ENCODE measurements around the gene PAWR.
A peak's percentile ranks its signal among the peaks of the same experiment; 100 is the strongest.
"Not testable (repeated sequence)": the region's sequence is repeated elsewhere in the genome, so short reads cannot be mapped to it uniquely, and the experiment has no call there.

The PAWR gene

DNA sequence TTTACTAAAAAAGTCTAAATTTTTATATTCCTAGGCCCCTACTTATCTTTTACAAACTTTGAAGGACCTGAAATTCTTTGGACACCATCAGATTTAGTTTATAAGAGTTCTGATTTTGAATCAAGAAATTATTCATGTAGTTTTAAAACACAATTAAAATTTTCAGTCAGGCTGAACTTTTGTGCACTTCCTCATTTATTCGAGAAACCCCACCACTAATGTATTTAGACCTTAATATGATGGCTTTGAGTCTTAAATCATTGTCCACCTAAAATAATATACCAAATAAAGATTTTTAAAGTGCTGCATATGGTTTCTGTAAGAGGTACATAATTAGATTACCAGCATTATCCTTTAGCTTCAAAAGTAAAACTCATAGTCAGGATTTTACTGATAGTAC, 103.4 kb downstream of the PAWR start:
- FAIRE-seq, result no peak

GRCh38 chr12:79585147-79585546, 105.6 kb downstream of the PAWR start:
- no peak for FAIRE-seq

GRCh38 chr12:79573820-79574219, 116.9 kb downstream of the PAWR start:
- FAIRE-seq, result no peak

GRCh38 chr12:79569679-79570078, 121.1 kb downstream of the PAWR start:
- no peak for FAIRE-seq

DNA sequence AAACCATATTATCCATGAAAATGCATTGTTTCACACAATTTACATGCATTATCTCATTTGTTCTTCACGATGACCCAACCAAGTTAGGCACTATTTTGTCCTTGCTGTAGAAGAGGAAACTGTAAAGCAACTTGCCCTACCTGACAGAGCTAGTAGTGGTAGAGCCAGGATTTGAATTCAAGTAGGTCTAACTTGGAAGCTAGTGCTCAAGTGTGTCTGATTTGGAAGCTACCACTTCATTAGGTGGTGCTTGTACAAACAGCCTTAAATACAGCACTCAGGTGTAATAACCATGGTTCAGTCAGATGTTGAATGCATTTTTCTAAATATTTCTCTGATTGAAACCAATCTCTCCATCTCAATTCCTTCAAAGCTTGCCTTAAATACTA, 123.6 kb downstream of the PAWR start:
- no peak for FAIRE-seq

- no peak for FAIRE-seq
Observed at GRCh38 chr12:79566452-79567174, 124.2 kb downstream of the PAWR start.

DNA sequence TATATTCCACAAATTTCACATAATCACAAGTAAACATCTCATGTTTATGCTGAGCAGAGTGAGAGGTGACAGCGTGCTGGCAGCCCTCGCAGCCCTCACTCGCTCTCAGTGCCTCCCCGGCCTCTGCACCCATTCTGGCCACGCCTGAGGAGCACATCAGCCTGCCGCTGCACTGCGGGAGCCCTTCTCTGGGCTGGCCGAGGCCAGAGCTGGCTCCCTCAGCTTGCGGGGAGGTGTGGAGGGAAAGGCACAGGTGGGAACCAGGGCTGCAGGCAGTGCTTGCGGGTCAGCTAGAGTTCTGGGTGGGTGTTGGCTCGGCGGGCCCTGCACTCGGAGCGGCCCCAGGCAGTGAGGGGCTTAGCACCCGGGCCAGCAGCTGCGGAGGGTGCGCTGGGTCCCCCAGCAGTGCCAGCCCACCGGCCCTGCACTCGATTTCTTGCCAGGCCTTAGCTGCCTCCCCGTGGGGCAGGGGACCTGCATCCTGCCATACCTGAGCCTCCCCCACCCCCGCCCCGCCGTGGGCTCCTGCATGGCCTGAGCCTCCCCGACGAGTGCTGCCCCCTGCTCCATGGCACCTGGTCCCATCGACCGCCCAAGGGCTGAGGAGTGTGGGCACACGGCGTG, 125.9 kb downstream of the PAWR start:
- FAIRE-seq, result not testable (repeated sequence)

DNA sequence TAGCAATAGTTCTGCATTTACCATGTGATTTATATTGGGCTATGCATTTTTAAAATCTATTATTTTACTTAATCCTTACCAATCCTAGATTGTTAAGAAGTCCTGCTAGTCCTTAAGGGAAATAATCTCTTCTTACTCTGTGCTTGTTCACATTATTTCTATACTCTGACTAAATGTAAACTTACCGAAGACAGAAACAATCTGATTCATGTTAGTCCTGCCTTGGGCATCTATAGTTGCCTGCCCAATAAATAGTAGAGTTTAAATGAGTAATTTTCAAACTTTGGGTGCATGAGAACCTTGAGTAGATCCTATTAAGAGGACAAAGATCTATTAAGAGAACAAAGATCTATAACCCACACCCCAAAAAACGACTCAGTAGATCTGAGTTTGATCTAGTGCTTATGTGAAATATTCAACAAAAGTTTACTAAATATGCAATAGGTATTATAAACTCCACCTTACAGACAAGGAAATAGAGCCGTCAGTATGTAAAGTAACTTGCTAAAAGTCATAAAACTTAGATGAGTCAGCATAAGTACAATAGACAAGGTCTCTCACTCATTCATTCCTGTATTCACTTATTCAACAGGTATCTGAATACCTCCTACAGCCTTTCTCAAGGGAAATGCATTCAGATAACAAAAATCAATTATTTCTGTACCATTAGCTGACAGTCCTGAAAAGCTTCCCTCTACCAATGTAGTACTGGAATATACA, 127.6 kb downstream of the PAWR start:
- no peak for FAIRE-seq

GRCh38 chr12:79561401-79562132, 129.2 kb downstream of the PAWR start:
- FAIRE-seq, result no peak

DNA sequence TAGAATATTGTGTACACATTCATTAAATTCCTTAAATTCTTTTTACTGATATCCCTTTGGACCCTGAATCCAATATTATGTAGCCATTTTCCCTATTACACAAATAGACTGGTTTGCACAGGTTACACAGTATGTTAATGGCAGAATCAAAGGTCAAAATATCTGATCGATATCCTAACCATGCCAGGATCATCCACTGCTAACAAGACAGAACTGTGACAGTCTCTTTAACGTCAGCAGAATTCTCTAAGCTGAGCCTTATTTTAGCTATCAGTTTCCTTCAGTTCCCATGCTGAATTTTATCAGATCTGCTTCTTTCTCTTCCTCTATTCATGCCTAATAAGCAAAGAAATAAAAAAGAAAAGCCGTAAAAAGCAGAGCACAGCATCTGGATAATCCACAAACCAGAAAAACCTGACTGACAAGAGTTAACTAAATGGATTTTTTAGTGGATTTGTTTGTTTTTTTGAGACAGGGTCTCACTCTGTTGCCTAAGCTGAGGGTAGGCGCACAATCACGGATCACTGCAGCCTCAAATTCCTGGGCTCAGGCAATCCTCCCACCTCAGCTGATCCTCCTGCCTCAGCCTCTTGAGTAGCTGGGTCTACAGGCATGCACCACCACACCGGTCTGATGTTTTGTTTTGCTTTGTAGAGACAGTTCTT, 130.4 kb downstream of the PAWR start:
- FAIRE-seq, result no peak

DNA sequence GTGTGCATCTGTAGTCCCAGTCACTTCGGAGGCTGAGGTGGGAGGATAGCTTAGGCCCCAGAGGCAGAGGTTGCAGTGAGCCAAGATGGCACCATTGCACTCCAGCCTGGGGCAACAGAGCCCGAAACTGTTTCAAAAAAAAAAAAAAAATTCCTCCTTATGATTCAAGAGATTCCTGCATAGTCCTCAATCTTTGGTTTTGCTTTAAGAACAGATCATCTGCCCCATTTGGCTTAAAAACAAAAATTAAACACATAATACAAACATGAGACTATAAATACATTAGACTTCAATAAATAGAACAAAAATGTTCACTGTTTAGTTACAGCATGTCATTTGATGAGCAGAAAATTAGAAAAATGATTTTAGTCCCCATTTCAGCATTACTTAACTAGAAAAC, 131.2 kb downstream of the PAWR start:
- no peak for FAIRE-seq

- no peak for FAIRE-seq
Observed at GRCh38 chr12:79558924-79559469, 131.8 kb downstream of the PAWR start.

DNA sequence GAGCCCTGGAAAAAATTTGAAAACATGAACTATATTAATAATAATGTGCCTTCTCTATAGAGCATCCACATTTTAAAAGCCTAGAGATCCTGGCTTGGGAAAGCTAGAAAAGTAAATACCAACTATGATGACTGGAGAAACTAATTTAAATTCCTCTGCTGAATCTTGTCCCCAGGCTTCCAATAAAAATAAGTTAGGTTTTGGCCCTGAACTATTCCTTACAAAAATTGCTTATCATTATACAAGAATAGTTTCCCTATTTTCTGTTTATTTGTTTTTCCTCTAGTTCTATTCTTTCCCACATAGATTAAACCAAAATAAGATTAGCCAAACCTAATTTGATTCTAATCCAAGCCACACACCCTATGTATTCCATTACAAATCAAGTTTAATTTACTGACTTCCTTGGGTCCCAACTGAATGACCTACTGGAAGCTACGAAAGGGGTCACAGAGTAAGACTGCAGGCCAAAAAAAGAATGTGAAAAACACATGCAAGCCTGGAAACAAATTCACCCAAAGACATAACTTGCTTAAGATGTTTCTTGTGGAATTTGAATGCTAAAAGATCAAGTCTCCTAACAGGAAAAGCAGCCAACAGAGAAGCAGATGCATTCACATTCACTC, 133.0 kb downstream of the PAWR start:
- FAIRE-seq, result no peak

GRCh38 chr12:79555028-79555925, 135.5 kb downstream of the PAWR start:
- peak; percentile 15 for FAIRE-seq

DNA sequence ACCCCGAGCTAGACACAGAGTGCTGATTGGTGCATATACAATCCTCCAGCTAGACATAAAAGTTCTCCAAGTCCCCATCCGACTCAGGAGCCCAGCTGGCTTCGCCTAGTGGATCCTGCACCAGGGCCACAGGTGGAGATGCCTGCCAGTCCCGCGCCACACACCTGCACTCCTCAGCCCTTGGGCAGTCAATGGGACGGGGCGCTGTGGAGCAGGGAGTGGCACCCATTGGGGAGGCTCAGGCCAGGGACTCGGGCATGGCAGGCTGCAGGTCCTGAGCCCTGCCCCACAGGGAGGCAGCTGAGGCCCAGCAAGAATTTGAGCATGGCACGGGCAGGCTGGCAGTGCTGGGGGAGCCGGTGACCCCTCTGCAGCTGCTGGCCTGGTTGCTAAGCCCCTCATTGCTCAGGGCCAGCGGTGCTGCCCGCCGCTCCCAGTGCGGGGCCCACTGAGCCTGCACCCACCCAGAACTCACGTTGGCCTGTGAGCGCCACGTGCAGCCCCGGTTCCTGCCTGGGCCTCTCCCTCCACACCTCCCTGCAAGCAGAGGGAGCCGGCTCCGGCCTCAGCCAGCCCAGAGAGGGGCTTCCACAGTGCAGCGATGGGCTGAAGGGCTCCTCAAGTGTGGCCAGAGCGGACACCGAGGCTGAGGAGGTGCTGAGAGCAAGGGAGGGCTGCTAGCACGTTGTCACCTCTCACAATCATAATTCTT, 136.7 kb downstream of the PAWR start:
- FAIRE-seq, result no peak

DNA sequence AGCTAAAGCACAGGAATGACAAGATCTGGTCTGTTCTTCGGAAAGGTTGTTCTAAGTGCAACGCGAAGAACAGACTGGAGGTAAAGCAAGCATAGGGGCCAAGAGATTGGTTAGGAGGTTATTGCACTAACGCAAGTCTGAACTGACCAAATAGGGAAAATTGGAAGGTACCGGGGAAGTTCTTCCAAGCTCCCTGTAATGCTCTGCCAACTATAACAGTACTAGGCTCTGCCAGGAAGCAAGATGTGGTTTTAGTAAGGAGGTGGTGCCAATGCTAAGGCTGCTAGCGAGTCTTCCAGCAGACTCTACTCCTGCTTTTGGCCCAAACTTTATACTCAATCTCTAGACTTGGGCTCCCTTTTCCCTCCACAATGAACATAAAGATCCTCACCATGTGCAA, 138.6 kb downstream of the PAWR start:
- FAIRE-seq, result no peak

- FAIRE-seq, result no peak
Observed at GRCh38 chr12:79549531-79550271, 141.1 kb downstream of the PAWR start.

DNA sequence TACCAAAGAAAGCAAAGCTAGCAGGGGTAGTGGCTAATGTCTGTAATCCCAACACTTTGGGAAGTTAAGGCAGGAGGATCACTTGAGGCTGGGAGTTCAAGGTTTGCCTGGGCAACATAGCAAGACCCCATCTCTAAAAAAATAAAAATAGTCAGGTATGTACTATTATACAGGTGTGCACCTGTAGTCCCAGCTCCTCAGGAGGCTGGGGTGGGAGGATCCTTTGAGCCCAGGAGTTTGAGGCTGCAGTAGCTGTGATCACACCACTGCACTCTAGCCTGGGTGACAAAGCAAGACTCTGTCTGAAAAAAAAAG, 142.2 kb downstream of the PAWR start:
- FAIRE-seq, result no peak

DNA sequence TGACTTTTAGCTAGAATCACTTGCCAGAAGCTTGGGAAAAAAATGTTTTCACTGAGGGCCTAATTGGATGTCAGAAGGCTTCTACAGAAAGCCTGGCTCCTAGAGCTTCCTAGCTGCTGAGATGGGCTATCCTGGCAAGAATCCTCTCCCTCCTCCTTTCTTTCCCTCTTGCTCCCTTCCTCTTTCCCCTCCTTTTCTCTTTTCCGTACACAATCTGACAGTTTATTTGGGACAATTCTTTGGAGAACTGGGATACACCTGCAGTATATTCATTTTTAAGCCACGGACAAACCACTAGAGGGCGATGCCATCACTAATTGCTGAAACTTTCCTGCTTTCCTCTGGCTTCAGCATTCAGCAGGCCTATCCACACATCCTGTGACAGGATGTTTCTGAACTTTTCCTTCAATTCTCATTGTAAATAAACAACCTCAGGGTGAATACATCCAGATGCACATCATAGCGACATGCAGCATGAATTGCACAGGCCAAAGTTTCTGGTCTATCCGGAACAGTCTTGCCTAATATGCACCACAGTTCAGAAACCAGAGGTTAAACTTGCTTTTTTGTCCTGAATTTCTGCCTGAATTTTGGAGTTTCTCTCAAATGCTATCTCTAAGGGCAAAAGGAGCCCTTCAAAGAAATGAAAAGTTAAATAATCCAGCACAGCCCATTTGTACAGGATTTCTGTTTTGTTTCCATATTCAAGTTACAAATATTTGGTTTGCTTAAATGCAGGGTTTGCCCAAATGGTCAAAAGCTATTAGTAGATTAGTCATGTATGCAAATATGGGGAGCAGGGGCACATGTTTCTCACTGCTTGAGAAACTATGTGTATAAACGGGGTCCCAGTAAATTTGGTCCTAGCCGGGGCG, 142.8 kb downstream of the PAWR start:
- no peak for FAIRE-seq

Data from TTC549 (cell line).